GM20431 (cell line): ENCODE measurements around the gene SAMD4A.
"Not testable (repeated sequence)": the region's sequence is repeated elsewhere in the genome, so short reads cannot be mapped to it uniquely, and the experiment has no call there.

Experiments used
- in situ Hi-C: fragments of 300-500 bp; cut with MseI, MboI; formaldehyde crosslinking; loops from one replicate; pipeline ENCODE4 v1.15.0; 2020; ENCODE audit warnings: low sequenced_read_pairs; ENCODE audit not compliant: unreplicated experiment

SAMD4A gene

GRCh38 chr14:54746019-54746418 is 179.1 kb downstream of the SAMD4A start:
- in situ Hi-C loops = no loop called here

DNA sequence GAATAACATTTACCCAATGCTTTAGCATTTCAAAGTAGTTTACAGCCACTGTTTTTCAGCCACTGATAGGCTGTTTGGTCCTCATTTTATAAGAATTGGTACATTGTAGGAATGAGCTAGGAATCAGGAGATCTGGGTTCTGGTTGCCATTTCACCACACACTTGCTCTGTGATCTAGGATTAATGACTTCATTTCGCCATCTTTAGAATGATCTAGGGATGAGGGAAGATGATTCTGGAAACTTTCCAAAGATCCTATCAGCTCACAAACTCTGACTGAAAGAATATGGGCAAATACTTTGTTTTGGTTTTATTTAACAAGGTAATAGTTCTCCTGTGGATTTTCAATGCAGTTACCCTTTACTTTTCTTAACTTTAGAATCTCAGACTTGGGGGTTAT is 180.7 kb downstream of the SAMD4A start:
- in situ Hi-C loops = no loop called here

DNA sequence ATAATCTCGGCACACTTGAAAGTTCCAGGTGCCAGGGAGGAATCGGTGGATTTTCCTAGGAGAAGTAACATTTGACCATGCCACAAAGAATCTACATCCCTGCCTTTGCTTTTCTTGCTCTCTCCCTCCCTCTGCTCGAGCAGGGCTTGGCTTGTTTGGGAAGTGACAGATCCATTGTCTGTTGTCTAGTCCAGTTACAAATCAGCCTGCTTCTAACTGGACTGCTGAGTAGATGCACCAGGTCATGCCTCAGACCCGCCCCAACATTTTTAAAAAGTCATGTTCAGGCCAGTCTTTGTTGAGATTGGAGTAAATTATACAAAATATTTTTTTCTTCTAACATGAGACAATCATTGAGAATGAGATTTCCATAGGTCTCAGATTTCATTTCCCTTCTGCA is 182.3 kb downstream of the SAMD4A start:
- in situ Hi-C loops = no loop called here

DNA sequence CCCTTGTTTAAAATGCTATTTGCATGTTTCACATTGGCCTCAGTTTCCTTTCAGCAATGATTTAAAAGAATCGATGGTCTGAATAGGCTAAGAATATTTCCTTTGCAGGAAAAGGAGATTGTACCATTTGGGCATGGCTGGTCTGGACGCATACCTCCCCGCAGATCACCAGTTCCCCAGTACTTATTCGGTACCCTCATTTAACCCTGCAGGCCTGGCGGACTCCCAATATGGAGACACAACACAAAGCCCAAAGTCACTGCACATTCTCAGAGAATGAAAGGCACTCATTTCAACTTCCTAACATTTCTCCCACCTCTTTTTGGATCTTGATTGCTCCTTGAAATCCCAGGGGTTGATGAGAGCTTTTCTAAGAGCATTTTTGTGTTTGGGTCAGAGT is 182.8 kb downstream of the SAMD4A start:
- in situ Hi-C loops = no loop called here

- in situ Hi-C loops = not testable (repeated sequence)
Measured at GRCh38 chr14:54752611-54753010, 185.7 kb downstream of the SAMD4A start.

DNA sequence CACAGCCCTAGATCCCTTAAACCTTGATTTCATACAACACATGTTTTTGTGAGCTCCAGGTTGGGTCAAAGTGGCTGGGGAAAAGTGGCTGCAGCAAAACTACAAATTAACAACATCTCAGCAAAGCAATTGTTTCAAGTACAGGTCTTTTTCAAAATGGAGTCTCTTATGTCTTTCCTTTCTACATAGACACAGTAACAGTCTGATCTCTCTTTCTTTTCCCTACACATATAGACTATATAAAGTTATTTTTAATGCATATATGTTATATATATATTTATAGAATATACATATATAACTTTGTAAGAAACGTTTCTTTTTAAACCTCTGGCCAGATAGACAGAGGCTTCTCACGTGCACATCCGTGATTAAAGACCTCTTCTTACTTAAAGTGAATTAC is 186.5 kb downstream of the SAMD4A start:
- in situ Hi-C loops = not testable (repeated sequence)

DNA sequence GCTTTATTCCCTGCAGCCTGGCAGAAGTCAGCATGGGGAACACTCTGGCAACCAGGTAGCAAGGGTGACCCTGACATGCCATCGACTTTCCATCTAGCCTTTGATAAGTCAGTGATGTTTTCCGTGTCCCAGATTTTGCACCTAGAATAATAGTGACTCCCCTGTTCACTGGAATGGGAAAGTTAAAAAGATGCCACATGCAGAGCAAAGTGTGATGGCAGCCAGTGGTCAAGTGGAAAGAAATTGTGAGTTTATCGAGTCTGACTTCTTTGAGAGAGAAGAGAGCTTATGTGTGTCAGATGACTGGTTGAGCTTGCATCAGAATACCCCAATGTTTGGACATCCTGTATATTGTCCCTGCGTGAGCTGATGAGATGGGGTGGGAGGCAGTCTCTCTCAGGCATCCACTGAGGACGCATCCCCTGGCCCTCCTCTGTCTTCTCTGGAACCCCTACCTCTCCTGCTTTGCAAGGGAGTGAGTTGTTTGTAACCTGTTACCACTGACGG is 187.2 kb downstream of the SAMD4A start:
- in situ Hi-C loops = no loop called here

DNA sequence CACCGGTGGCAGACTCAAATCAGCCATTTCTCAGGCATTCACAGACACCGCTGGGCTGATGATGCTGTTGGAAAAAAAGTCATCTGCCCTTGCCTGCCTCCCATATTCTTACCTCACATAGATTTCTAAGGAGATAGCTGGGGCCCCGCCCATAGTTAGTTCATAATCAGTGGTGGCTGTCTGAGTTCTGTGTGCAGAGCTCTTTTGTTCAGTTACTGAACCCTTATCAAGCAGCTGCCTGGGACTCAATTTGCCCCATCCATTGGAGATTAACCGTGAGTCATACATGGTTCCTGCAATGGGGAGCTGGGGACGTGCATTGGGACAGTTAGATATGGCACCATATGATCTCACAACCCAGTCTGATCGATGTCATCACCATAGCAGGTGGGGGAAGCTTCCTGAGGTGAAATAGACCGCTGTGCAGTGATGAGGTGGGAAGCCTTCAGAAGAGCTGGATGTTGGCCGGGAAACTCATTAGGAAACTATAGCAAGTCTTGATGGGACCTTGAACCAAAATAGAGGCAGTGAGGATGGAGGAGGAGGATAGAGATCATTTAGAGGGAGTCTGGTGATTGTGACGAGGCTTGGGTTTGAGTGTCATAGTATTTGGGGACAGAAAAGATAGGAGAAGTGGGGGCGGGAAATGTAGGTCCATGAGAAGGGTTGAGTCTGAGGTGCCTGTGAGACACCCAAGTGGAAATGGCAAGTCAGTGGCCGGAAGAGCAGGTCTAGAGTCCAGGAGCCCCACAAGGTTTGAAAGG is 187.9 kb downstream of the SAMD4A start:
- in situ Hi-C loops = no loop called here

GRCh38 chr14:54756656-54757392 is 189.9 kb downstream of the SAMD4A start:
- in situ Hi-C loops = no loop called here

DNA sequence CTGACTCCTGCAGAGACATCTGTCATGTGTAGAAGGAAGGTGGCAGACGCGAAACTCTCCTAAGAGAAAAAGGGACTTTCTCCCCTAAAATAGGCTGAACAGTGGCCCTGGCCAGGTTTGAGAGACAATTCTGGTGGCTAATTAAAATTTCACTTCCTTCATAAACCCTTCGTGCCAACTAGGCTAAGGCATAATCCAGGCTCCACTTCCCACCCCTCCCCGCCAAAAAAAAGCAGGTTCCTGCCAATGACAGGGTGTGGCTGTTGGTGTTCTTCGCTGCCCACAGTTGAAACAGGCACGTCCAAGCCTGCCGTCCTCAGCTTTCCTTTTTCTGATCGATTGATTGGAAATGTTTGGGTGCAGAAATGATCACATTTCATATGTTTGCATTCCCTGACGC is 191.1 kb downstream of the SAMD4A start:
- in situ Hi-C loops = no loop called here

DNA sequence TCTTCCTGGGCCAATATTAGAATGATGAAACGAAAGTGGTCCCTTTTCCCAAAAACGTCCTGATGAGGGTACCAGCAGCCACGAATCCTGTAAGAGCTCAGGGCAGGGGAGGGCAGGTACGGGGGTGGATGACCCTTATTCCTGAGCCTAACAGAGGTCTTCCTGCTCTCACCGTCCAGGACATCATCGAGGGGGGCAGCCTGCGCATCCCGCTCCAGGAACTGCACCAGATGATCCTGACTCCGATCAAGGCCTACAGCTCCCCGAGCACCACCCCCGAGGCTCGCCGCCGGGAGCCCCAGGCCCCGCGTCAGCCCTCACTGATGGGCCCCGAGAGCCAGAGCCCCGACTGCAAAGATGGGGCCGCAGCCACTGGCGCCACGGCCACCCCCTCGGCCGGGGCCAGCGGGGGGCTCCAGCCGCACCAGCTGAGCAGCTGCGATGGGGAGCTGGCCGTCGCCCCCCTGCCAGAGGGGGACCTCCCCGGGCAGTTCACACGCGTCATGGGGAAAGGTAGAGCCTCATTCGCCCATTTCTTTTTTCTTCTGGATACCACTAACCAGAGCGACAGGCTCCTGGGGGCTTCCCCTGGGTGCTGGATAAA is 193.2 kb downstream of the SAMD4A start:
- in situ Hi-C loops = no loop called here

- in situ Hi-C loops = no loop called here
Measured at GRCh38 chr14:54760866-54761575, 194.1 kb downstream of the SAMD4A start.

- in situ Hi-C loops = no loop called here
Measured at GRCh38 chr14:54761835-54762234, 194.9 kb downstream of the SAMD4A start.

DNA sequence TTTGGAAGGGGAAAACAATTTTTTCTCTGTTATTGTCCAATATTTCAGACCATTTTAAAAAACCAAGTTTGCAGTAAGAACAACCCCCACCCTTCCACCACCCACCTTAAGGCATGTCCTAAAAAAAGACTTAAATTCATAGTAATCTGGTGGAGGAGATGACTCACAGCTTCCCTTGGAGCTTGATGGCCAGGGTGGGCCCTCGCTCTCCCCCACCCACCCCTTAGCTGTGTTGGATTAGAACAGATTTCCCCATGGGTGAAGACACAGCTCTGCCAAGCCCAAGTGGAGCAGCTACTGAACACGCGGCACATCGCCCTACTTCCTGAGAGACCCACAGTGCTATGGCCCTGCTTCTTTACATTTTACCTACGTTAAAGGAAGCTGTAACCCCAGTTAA is 195.4 kb downstream of the SAMD4A start:
- in situ Hi-C loops = no loop called here

GRCh38 chr14:54763761-54764160 is 196.8 kb downstream of the SAMD4A start:
- in situ Hi-C loops = no loop called here

- in situ Hi-C loops = no loop called here
Measured at GRCh38 chr14:54766276-54767138, 199.6 kb downstream of the SAMD4A start.

- in situ Hi-C loops = no loop called here
Measured at GRCh38 chr14:54767139-54767431, 200.2 kb downstream of the SAMD4A start.

DNA sequence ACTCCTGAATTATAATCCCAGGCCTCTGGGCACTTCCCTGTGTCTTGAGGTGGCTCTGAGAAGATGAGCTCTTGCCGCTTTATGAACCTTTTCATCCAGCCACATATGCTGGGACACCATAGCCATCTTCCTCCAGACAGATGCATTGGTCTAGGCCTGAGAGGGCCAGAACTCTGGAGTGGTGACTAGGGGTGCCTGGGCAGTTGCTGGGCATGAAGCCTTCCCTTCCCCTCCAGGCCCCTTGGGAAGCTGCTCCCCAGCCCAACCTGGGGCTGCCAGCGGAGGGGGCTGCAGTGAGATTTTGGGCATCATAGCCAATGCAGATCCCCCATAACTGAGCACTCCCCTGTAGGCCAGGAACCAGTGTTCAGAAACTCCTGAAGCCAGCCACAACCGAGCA is 200.5 kb downstream of the SAMD4A start:
- in situ Hi-C loops = no loop called here

- in situ Hi-C loops = no loop called here
Measured at GRCh38 chr14:54768501-54769129, 201.7 kb downstream of the SAMD4A start.
